IMR-90 (cell line): Measurements from ENCODE around the gene GRK2. TPM values are rescaled to one million over a fixed set of nuclear protein-coding genes. Genes with fewer than 3 reads are reported as not detected.

Experiments
- ATAC-seq: fragments of 200-7000 bp; cut with Tn5 transposase; 2 replicates; pipeline ENCODE4 v1.9.1; 2020; ENCODE audit warnings: low read depth, mild to moderate bottlenecking, moderate library complexity
- BruUV-seq: library from RNA; stranded (reverse); fragments of 400-500 nt; replicated peaks from 2 replicates; lab custom pipeline; 2021; lab: Mats Ljungman, UMichigan
- CTCF ChIA-PET: fragments of 300-600 bp; formaldehyde crosslinking; extraction: SDS; loops from one replicate; lab custom pipeline; 2021; ENCODE audit warnings: antibody characterized with exemption; lab: Yijun Ruan, JAX
- POLR2A ChIA-PET: fragments of 300-600 bp; sonication (Branson Sonifier 250); formaldehyde crosslinking; loops from one replicate; lab custom pipeline; 2022; ENCODE audit warnings: antibody characterized with exemption; ENCODE audit not compliant: unreplicated experiment; lab: Charles Lee
- DNase-seq: peaks from one replicate; pipeline ENCODE4 v3.0.0; 2013
- H2AFZ ChIP-seq: replicated peaks from 2 replicates; pipeline ENCODE3; 2013; ENCODE audit warnings: low read length, mild to moderate bottlenecking; ENCODE audit not compliant: poor library complexity
- H2AK5ac ChIP-seq: 2 replicates; pipeline ENCODE4 v1.6.1; 2013; ENCODE audit warnings: low read depth, low read length, inconsistent platforms
- H2AK9ac ChIP-seq: replicated peaks from 2 replicates; pipeline ENCODE3; 2013; ENCODE audit warnings: mild to moderate bottlenecking, low read depth, low read length, moderate library complexity; ENCODE audit not compliant: poor library complexity
- H2BK120ac ChIP-seq: 2 replicates; pipeline ENCODE4 v1.6.1; 2013; ENCODE audit warnings: low read depth, low read length, inconsistent platforms
- H2BK15ac ChIP-seq: 3 replicates; pipeline ENCODE4 v1.6.1; 2013; ENCODE audit warnings: low read depth, low read length, inconsistent platforms
- H2BK20ac ChIP-seq: 2 replicates; pipeline ENCODE4 v1.6.1; 2013; ENCODE audit warnings: low read depth, mild to moderate bottlenecking, inconsistent platforms, low read length, moderate library complexity
- H2BK5ac ChIP-seq: 2 replicates; pipeline ENCODE4 v1.6.1; 2013; ENCODE audit warnings: mild to moderate bottlenecking, low read depth, low read length, inconsistent platforms; ENCODE audit not compliant: poor library complexity, severe bottlenecking
- H3K14ac ChIP-seq: replicated peaks from 2 replicates; pipeline ENCODE4 v1.6.1; 2013; ENCODE audit warnings: low read depth, low read length, inconsistent platforms
- H3K18ac ChIP-seq: 2 replicates; pipeline ENCODE4 v1.6.1; 2013; ENCODE audit warnings: low read depth, low read length, control low read depth
- H3K23ac ChIP-seq: 2 replicates; pipeline ENCODE4 v1.6.1; 2013; ENCODE audit warnings: low read depth, low read length, inconsistent platforms
- H3K27ac ChIP-seq: 2 replicates; pipeline ENCODE4 v1.5.1; 2013; ENCODE audit warnings: mild to moderate bottlenecking, control low read depth, low read length; ENCODE audit not compliant: insufficient read depth
- H3K27me3 ChIP-seq: 2 replicates; pipeline ENCODE4 v1.6.1; 2013; ENCODE audit warnings: low read length; ENCODE audit not compliant: control insufficient read depth, insufficient read depth
- H3K36me3 ChIP-seq: 2 replicates; pipeline ENCODE4 v1.6.1; 2013; ENCODE audit warnings: low read length, mixed read lengths; ENCODE audit not compliant: control insufficient read depth, insufficient read depth
- H3K4ac ChIP-seq: 2 replicates; pipeline ENCODE4 v1.6.1; 2013; ENCODE audit warnings: low read depth, low read length, inconsistent platforms
- H3K4me1 ChIP-seq: 2 replicates; pipeline ENCODE4 v1.6.1; 2013; ENCODE audit warnings: low read length, mixed read lengths; ENCODE audit not compliant: control insufficient read depth, insufficient read depth
- H3K4me2 ChIP-seq: 2 replicates; pipeline ENCODE4 v1.6.1; 2013; ENCODE audit warnings: low read depth, mild to moderate bottlenecking, control low read depth, low read length, moderate library complexity
- H3K4me3 ChIP-seq: 2 replicates; pipeline ENCODE4 v1.5.1; 2013; ENCODE audit warnings: low read depth, mild to moderate bottlenecking, control low read depth, low read length, moderate library complexity; ENCODE audit not compliant: insufficient read depth
- H3K56ac ChIP-seq: 2 replicates; pipeline ENCODE4 v1.6.1; 2013; ENCODE audit warnings: low read length, inconsistent platforms; ENCODE audit not compliant: insufficient read depth; ENCODE audit errors: extremely low read depth
- H3K79me1 ChIP-seq, 2 experiments: 2 replicates each; pipeline ENCODE4 v1.6.1; 2013; ENCODE audit warnings: low read length in 2 of 2, inconsistent platforms in 1 of 2, low read depth in 1 of 2
- H3K9ac ChIP-seq: 2 replicates; pipeline ENCODE4 v1.6.1; 2013; ENCODE audit warnings: low read depth, low read length, control low read depth
- H3K9me1 ChIP-seq: 2 replicates; pipeline ENCODE4 v1.6.1; 2013; ENCODE audit warnings: low read length, inconsistent platforms; ENCODE audit not compliant: insufficient read depth
- H3K9me3 ChIP-seq: 2 replicates; pipeline ENCODE4 v1.6.1; 2013; ENCODE audit warnings: low read length; ENCODE audit not compliant: control insufficient read depth, insufficient read depth
- H4K20me1 ChIP-seq: 2 replicates; pipeline ENCODE4 v1.6.1; 2013; ENCODE audit warnings: low read length, inconsistent platforms; ENCODE audit not compliant: insufficient read depth
- H4K5ac ChIP-seq: 2 replicates; pipeline ENCODE4 v1.6.1; 2013; ENCODE audit warnings: mild to moderate bottlenecking, low read depth, low read length, control low read depth
- H4K8ac ChIP-seq, 2 experiments: 2 replicates each; pipeline ENCODE4 v1.6.1; 2013; ENCODE audit warnings: low read depth in 2 of 2, low read length in 2 of 2, control low read depth in 1 of 2, inconsistent platforms in 1 of 2
- H4K91ac ChIP-seq: 2 replicates; pipeline ENCODE4 v1.6.1; 2013; ENCODE audit warnings: low read depth, low read length, inconsistent platforms; ENCODE audit not compliant: insufficient read depth
- CEBPB ChIP-seq: IDR thresholded peaks from 2 replicates; pipeline ENCODE4 v1.6.1; 2012; ENCODE audit warnings: low read depth, low read length, improper control_type of control experiment
- RFX5 ChIP-seq: IDR thresholded peaks from 2 replicates; pipeline ENCODE4 v1.8.0; 2012; ENCODE audit warnings: low read depth, mild to moderate bottlenecking, low read length, moderate library complexity
- USF2 ChIP-seq: fragments of 150-350 bp; IDR thresholded peaks from 2 replicates; pipeline ENCODE4 v1.6.1; 2017; ENCODE audit warnings: mild to moderate bottlenecking, antibody characterized with exemption, low read length, low read depth
- WGBS, 2 experiments: methylation state at CpG; one replicate each; pipeline versions ENCODE4 v1.1.5 to v1.1.7; 2013; ENCODE audit warnings: missing lambda C conversion rate in 2 of 2; ENCODE audit not compliant: insufficient read length in 1 of 2; ENCODE audit errors: extremely low coverage in 2 of 2; 5-methylcytosine and 5-hydroxymethylcytosine counted together
- dilution Hi-C: fragments of 300-500 bp; cut with HindIII; formaldehyde crosslinking; loops from one replicate; pipeline ENCODE4 v1.14.3; 2018; ENCODE audit warnings: low sequenced_read_pairs; ENCODE audit not compliant: unreplicated experiment
- in situ Hi-C: fragments of 300-500 bp; cut with MboI; formaldehyde crosslinking; loops from 3 replicates; pipeline ENCODE4 v1.14.3; 2019; ENCODE audit warnings: low sequenced_read_pairs, inconsistent platforms, mixed read lengths
- intact Hi-C: fragments of 100-400 bp; cut with micrococcal nuclease; formaldehyde crosslinking; loops from 2 replicates; pipeline ENCODE4 v1.10.0; 2022
- polyA plus RNA-seq, 3 experiments: library from polyadenylated mRNA; depleted of rRNA; stranded (reverse); fragments of >200 nt; gene quantifications; 2 replicates each; pipeline ENCODE4 v1.2.3, GENCODE V29; 2012; ENCODE audit warnings: low replicate concordance in 1 of 3
- total RNA-seq: library from RNA; depleted of rRNA; stranded (reverse); fragments of >200 nt; gene quantifications from 2 replicates; pipeline ENCODE4 v1.2.3, GENCODE V29; 2012

Gene GRK2
- total and polyA plus RNA-seq, 2 of the 4 experiments (the other 2 are of a cell fraction): 26.7 to 41.8 TPM

- no peak overlapping the region for H2AFZ ChIP-seq
- no peak overlapping the region for H4K5ac ChIP-seq
- 93% methylated on average over 8 of the region's 17 CpGs; no CpG with 5 or more reads in 1 of the 2 experiments for WGBS, 2 experiments
- BruUV-seq: no TSS peak
- H3K79me1 ChIP-seq: peaks cover 22 to 63% of the 10 kb centered on the region in 2 experiments
- H3K18ac ChIP-seq: no peak overlapping the region
- no peak overlapping the region for H4K8ac ChIP-seq
- H4K91ac ChIP-seq: no peak overlapping the region
- H3K9me1 ChIP-seq: peaks cover 8% of the 10 kb centered on the region
- no peak overlapping the region for H3K27ac ChIP-seq
- no peak overlapping the region for H3K9ac ChIP-seq
- TF ChIP-seq USF2 (no peak), RFX5 (no peak), CEBPB (no peak)
- ChIA-PET POLR2A (no interaction called here), CTCF (no interaction called here)
- intact Hi-C loops (no loop called here), dilution Hi-C loops (no loop called here), in situ Hi-C loops (no loop called here)
- ATAC-seq (no peak), DNase-seq (no peak)
- H3K56ac ChIP-seq: no peak overlapping the region
- H2AK9ac ChIP-seq: no peak overlapping the region
- H2BK20ac ChIP-seq: no peak overlapping the region
- no peak overlapping the region for H2BK5ac ChIP-seq
- no peaks in the 10 kb centered on the region for H3K27me3 ChIP-seq
- H2BK15ac ChIP-seq: no peak overlapping the region
- peaks cover 5% of the 10 kb centered on the region for H4K20me1 ChIP-seq
- H3K36me3 ChIP-seq: peaks cover 55% of the 10 kb centered on the region
- H3K14ac ChIP-seq: no peak overlapping the region
- no peak overlapping the region for H3K4ac ChIP-seq
- no peak overlapping the region for H2AK5ac ChIP-seq
- peaks cover 14% of the 10 kb centered on the region for H3K4me1 ChIP-seq
- no peak overlapping the region for H3K4me3 ChIP-seq
- no peak overlapping the region for H3K23ac ChIP-seq
- H3K9me3 ChIP-seq: no peaks in the 10 kb centered on the region
- no peak overlapping the region for H3K4me2 ChIP-seq
- no peak overlapping the region for H2BK120ac ChIP-seq
Measured at GRCh38 chr11:67279589-67280340, 13.5 kb downstream of the GRK2 start.
